ENCODE data around the gene UNC50. TPM values are rescaled to one million over a fixed set of nuclear protein-coding genes. Genes with fewer than 3 reads are reported as not detected.
"Not testable (repeated sequence)": the region's sequence is repeated elsewhere in the genome, so short reads cannot be mapped to it uniquely, and the experiment has no call there.

Gene UNC50
- polyA plus RNA-seq, 3 donors: 64.4 to 73.4 (median 68.2) TPM

GRCh38 chr2:98571121-98571701, 37.2 kb upstream of the UNC50 start:
- DNase-seq: no peak

GRCh38 chr2:98571796-98572195, 36.6 kb upstream of the UNC50 start:
- DNase-seq: no peak

DNA sequence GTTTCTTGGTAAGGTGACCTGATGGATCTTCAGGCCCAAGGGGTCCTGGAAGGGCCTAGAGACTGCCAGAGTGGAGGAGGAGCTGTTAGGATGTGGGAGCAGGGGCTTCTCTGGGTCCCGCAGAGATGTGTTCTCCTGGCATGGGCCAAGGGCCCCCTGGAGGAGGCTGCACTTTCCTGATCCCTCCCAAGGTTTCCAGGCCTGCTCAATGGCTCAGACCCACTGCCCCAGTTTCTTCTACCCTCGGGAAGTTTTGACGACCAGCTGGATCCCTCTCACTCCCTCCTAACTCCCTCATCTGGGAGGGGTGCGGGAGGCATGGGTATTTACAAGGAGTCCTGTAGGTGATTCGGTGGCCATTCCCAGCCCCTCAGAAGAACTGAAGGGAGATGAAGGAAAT, 36.2 kb upstream of the UNC50 start:
- DNase-seq: no peak

DNA sequence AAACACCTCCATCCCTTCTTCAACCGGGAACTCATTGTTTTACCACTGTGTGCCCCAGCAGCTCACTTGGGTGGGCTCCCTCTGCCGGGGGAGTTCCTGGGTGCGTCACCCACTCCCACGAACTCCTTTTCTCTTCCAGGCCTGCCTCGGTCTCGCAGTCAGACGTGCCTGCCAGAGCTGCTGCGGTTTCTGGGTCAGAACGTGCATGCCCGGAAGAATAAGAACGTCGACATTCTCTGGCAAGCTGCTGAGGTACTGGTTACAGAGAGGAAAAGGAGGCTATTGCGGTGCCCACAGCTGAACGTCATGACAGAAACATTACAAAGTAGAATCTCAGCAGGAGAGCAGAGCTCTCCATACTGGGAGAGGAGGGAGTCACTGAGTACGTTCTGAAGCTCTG, 35.7 kb upstream of the UNC50 start:
- DNase-seq: no peak

DNA sequence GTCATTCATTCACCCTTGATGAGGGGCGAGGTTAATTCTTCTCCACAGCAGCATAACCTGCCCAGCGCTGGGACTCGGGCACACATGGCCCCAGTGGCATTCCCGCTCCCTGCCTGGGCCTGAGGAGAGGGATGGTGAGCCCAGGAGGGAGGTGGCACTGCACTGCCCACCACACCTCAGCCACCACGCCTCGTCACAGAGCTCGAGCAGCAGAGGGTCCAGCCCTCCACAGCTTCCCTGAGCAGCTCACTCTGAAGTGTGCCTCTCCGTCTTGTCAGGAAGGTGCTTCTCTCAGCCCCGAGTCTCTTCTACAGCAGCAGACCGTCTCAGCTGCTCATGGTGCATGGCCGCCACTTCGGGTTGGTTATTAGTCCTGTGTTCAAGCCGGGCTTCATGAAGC, 35.0 kb upstream of the UNC50 start:
- no peak for DNase-seq

- no peak for DNase-seq
These were observed 31.6 kb upstream of the UNC50 start for GRCh38 chr2:98576666-98577312.

GRCh38 chr2:98577313-98577712, 31.1 kb upstream of the UNC50 start:
- DNase-seq: no peak

DNA sequence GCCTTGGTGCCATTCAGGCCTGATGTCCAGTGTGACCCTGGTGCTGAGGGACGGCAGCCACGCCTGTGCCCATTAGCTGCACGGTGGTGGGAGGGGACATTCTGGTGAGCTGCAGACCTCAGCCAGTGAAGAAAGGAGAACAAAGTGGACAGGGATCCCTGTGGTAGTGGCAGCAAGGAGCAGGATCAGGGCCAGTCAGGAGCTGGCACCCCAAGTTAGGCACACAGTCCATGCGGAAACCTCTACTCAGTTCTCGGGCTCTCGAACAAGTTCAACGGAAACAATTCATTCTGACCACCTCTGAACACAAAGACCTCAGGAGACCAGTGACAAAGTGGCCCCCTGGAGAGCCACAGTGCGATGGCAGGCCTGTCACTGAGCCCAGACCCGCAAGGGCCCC, 30.2 kb upstream of the UNC50 start:
- DNase-seq: no peak

GRCh38 chr2:98579926-98580325, 28.5 kb upstream of the UNC50 start:
- DNase-seq: no peak

- no peak for DNase-seq
These were observed 27.6 kb upstream of the UNC50 start for GRCh38 chr2:98580656-98581284.

DNA sequence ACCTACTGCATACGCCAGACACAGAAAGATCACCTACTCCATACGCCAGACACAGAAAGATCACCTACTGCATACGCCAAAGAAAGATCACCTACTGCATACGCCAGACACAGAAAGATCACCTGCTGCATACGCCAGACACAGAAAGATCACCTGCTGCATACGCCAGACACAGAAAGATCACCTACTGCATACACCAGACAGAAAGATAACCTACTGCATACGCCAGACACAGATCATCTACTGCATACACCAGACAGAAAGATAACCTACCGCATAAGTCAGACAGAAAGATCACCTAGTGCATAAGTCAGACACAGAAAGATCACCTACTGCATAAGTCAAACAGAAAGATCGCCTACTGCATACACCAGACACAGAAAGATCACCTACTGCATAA, 25.9 kb upstream of the UNC50 start:
- no peak for DNase-seq

DNA sequence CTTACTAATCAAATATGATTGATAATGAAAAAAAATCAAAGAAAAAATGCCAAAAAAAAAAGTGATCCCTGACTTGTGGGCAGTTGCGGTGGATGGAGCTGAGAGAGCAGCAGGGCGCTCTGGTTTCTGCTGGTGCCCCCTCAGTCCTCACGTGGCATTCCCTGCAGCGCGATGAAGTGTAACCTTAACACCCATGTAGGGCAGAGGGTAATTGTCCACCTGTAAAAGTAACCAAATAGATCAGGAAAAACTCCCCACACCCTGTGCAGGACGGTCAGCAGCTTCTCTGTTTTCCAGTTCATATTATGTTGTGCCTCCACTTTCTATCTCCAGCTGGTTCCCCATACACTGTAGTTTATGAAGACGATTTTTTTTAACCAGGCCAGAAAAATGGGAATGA, 25.1 kb upstream of the UNC50 start:
- no peak for DNase-seq

- no peak for DNase-seq
These were observed 24.4 kb upstream of the UNC50 start for GRCh38 chr2:98583816-98584618.

- no peak for DNase-seq
These were observed 23.0 kb upstream of the UNC50 start for GRCh38 chr2:98585386-98585785.

GRCh38 chr2:98586551-98587140, 21.7 kb upstream of the UNC50 start:
- no peak for DNase-seq

GRCh38 chr2:98588880-98589431, 19.4 kb upstream of the UNC50 start:
- no peak for DNase-seq

DNA sequence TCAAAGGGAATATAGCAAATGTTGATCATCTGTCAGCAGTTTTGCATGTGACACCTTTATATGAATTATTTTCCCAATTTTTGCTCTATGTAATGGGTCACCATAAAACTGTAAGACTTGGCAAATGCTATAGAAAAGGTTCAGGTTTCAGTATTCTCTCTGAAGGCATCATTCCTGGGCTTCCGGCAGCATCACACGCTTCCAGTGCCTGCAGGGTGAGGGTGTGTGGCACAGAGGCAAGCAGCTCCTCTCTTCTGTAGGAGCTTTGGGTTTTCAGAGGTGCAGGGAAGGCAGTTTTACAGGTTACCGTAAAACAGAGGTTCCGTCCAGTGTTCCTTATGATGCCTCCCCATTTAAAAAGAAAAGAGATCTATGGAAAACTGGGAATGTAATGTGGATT, 18.9 kb upstream of the UNC50 start:
- DNase-seq: no peak

GRCh38 chr2:98592565-98592964, 15.8 kb upstream of the UNC50 start:
- no peak for DNase-seq

- not testable (repeated sequence) for DNase-seq
These were observed 13.7 kb upstream of the UNC50 start for GRCh38 chr2:98594665-98595064.

- no peak for DNase-seq
These were observed 9.5 kb upstream of the UNC50 start for GRCh38 chr2:98598781-98599428.

- no peak for DNase-seq
These were observed 6.8 kb upstream of the UNC50 start for GRCh38 chr2:98601532-98602132.

Data from renal pelvis (tissue), 4 donors.